HG02759 (cell line): ENCODE results near the gene NSUN2.
"Not testable (repeated sequence)": the region's sequence is repeated elsewhere in the genome, so short reads cannot be mapped to it uniquely, and the experiment has no call there.

Experiments
- ATAC-seq: cut with Tn5 transposase; IDR thresholded peaks from one replicate; pipeline ENCODE4 v1.9.1; 2021; ENCODE audit warnings: mild to moderate bottlenecking, moderate library complexity; ENCODE audit not compliant: unreplicated experiment

The NSUN2 gene

DNA sequence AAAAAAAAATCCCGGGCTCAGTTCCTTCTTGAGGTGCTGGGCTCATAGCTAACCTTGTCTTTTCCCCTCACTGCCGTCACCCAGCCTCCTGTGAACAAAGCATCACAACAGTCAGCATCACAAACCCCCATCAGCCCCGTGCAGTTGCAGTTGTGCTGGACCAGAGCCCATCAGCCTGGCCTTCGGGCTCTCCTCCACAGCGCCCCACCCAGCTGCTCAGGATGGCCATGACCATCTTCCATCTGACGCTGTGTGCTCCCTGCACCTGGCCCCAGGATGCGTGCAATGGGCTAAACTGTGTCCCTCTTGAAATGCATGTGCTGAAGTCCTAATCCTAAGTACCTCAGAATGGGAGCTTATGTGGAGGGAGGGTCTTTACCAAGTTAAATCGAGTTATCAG lies 48.1 kb downstream of the NSUN2 start:
- ATAC-seq = no peak

DNA sequence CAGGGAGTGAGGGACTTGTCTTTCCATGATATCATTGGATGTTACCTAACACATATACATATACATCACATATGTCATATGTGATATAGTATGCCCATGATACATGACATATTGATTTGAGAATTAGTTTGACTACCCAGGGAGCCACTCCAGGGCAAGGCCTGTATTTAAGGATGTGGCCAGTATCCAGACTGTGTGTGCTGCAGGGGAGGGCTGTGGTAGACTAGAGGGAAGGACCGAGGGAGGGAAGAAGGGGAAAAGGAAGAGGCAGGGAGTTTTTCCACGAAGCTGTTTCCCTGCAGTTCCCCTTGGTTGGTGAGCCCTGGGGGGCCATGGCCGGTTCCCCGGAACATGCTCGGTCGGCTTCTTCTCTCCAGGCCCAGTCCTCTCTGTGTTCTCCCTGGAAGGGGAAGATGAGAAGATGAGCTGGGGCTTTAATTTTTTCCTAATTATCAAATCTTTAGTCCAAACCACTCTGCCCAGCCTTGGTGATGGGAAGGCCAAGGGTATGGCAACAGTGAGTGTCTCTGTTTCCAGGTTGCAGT lies 48.7 kb downstream of the NSUN2 start:
- ATAC-seq = no peak

DNA sequence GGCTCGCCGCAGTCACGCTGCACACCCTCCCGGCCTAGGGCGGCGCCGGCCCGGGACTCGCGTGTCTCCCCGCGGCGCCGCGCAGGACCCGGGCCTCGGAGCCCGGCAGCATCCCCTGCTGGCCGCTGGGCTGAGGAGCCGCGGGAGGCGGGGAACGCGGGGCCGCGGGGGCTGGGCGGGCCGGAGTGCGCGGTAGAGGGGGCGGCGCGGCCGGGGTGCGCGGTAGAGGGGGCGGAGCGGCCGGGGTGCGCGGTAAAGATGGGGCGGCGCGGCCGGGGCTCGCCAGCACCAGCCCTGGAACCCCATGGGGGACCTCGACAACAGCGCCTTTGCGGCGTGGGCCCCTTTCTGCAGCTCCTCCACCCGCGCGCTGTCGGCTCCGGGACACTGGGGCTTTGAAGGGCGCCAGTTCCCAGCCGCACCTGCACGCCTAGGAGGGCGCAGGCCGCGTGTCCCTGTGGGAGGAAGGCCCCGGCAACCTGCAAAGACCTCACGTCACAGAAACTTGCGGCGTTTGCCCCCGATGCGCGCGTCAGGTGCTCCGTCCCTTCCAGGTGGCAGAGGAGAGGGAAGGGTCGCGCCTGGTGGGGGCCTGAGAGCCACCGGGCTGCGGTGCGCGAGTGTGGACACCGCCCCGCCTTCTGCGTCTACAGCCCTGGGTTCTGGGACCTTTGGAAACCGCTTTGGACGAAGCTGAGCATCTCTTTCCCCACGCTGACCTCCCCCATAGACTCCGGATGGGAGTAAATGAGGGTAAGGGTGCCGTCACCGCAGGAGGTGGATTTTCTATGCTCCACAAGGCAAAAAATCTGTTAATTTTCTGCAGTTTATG lies 49.6 kb downstream of the NSUN2 start:
- ATAC-seq = peak; percentile 60

DNA sequence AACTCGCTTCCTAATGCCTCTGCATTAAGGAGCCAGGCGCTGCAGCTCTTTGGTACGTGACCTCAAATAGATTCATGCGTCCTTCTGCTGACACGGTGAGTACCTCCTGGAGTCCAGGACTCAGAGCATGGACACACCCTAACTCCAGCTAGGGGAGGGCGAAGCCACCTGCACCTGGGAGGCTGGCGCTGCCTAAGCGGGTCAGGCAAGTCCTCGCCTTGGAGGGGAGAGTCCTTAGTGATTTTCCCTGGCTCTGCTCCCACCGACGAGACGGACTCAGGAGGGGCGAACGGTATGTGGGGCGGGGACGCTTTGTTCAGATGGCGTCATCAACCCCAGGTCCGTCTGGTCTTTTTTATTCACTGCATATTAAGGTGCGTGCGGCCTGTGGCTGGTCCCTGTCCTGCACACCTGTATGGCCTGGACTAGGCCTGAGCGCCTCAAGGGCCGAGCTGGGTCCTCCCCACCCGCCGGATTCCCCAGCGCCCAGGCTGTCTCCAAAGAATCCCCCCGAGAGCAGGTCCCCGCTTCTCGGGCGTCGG lies 50.3 kb downstream of the NSUN2 start:
- ATAC-seq = no peak

DNA sequence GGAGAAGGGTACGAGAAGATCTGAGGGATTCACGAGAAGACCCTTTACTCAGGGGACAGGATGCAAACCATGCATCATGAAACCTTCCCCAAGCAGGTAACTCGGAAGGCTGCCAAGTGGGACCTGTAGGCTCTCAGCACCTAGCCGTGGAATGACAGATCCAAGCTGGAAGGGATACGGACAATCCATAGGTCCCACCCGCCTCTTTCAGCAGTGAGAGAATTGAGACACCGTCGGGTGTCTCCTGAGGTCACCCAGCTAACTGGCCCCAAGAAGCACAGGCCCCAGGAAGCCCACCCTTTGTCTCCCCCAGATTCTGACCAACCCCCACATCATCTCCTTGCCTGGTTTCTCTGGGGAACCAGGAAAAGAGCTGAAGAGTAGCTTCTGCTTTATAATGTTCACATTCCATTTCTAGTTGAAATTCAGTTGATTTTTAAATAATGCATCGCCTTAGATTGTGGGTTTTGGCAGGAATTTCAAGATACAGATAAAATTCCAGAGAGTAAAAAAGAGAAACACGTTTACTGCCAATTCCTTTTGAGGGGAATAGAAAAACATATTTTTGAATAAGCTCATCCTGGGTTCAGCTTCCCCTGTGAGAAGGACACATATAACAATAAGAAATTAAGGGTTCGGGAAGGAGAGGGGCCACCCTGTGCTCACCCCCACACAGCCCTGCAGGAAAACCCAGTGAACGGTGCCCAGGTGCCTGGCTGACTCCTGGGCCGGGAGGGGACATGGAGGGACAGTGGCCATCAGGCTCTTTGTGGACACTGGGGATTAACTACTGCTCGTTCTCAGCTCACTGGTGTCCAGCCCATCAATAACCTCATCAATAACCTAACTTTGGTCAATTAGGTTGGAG lies 51.1 kb downstream of the NSUN2 start:
- no peak for ATAC-seq

DNA sequence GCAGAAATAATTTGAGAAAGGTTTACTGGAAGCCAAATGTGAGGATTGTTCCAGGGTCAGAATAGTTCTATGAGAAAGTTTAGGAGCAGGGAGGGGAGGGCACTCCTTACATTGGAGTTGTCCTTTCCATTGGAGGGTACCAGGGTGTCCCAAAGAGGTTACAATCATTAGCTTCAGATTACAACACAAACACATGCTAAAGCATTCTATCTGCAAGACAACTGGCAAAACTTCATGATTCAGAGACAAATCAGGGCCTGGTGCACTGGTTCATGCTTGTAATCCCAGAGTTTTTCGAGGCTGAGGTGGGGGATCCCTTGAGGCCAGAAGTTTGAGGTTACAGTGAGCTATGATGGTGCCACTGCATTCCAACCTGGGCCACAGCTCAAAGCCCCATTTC lies 51.8 kb downstream of the NSUN2 start:
- ATAC-seq = no peak

DNA sequence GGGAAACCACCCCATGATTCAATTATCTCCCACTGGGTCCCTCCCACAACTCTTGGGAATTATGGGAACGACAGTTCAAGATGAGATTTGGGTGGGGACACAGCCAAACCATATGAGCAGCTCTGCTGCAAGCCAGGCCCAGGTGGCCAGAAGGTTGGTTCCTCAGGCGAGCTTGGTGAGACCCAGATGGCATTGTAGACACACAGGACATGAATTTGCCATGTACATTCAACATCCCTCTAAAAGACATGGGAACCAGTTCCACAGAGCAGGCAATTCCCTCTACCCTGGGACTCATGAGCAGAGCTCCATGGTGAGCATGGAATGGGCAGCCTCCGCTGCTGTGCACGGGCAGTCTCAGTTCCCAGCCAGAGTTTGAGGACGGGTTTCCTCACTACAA lies 53.3 kb downstream of the NSUN2 start:
- no peak for ATAC-seq

DNA sequence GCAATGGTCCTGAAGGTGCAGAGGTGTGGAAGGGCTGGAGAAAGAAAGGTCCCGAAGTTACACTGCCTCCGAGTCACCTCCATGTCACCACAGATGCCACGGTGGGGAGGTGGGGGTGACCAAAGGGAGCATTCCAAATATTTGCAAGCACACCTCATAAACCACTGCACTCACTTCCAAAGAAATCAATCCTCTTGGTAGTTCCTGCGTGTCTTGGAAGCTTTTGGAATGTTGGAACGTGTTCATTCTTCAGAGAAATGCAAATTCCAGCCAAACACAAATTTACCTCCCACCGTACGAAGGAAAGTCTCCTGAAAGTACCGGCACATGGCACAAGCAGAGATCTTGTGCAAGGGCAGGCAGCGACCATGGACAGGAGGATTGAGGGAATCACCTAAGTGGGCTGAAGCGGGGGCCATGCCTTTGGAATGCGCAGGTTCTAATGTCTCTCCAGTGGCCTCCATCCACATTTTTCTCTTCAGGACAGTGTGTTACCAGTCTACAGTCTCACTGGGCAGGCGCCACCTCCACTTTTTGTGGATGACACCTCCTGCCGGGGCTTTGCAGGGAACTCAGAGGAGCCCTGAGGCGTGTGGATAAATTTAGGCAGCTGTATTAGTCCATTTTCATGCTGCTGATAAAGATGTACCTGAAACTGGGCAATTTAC lies 54.0 kb downstream of the NSUN2 start:
- ATAC-seq = no peak

DNA sequence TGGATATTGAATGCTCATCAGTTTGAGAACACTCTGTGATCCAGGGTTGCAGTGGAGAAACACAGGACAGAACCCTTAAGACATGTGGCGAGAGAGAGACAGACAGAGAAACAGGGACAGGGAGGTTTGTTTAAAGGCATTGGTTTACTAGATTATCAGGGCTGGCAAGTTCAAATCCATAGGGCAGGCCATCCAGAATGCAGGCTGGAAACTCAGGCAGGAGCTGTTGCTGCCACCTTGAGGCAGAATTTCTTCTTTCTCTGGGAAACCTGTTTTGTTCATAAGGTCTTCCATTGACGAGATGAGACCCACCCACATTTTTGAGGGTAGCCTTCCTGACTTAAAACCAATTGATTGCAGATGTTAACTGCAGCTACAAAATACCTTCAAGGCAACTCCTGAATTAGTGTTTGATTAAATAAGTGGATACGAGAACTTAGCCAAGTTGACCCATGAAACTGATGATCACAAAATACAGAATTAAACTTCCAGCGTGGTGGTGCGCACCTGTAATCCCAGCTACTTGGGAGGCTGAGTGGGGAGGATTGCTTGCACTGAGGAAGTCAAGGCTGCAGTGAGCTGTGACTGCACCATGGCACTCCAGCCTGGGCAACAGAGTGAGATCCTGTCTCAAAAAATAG lies 55.9 kb downstream of the NSUN2 start:
- ATAC-seq = no peak

DNA sequence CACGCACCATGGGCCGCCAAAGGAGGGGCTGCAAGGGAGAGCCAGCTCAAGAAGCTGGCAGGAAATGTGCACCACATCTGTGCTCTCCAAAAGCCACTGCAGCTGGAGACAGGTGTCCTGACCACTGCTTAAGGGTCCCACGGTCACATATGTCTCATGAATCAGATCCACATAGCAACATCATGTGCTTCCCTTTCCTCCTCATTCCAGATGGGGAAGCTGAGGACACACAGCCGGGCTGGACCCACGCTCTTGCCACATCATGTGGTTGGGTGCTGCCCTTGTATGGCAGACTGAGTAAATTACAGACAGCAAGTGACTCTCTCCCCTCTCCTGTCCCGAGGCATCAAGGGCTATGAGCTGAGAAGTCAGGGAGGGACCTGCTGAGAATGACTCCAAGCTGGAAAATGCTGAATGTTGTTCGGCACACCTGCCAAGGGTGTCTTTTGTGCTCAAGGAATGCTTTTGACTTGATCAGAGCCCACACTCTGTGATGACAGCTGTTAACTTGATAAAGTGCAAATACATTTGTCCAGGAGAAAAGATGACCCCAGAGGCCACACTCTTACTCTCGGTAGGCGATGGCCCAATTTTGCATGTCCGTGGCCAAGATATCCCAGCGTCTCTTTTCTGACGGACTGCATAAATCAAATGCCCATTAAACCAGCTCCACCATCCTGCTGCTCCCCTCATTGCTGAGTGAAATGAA lies 58.2 kb downstream of the NSUN2 start:
- ATAC-seq = no peak

DNA sequence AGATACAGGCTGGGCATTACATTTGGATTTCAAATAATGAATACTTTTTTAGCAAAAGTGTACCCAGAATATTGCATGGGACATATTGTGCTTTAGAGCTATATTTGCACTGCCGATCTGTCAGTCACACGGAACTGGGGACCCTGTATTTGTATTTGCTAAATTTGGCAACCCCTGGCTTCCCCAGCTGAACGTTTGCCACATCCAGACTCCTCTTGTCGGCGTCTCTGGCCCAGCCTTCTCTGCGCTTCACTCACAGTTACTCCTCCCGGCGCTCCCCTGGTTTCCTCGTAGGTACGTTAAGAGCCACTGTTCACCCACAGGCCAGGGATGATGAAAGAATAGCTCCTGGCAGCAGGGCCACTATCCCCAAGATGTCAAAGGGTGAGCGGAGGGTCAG lies 58.7 kb downstream of the NSUN2 start:
- no peak for ATAC-seq

DNA sequence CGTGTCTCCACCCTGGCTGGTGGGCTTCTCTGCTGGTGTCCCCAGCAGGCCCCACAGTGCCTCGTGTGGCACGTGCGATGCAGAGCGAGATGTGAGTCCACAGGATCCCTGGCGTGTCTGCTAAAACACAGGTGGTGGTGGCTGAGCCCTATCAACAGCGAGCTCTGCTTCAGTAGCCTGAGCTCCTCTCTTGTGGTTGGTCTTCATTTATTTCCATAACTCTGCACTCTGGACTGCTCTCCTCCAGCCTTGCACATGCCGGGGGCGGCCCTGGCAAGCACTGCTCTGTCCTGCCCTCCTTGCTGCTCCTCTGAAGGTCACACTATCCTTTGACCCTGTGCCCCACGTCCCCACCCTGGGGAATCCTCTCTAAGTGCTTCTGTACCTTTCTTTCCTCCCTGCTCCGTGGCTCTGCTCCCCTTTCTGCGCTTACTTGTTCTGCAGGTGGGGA lies 59.2 kb downstream of the NSUN2 start:
- ATAC-seq = no peak

DNA sequence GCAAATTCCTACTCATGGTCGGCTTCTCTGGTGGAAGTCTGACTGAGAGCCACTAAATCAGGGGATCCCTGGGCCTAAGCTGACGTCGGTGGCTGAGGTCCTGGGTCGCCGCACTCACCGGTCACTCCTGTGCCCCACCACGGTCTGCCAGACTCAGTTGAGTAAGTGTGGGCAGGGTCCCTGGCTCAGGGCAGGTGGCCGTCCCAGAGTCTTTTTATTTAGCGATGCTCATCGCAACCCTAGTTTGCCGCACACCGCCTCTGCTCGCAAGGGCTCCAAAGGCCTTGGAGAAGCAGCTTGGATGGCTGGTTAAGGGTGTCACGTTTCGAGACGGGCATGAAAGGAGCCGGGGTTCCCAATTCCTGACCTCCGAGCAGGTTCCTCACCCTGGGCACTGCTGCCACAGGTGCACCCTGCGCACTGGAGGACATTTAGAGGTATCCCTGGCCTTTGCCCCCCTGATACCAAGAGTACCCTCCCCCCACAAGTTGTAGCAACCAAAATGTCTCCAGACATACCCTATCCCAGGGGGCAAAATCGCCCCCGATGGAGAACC lies 59.9 kb downstream of the NSUN2 start:
- no peak for ATAC-seq

DNA sequence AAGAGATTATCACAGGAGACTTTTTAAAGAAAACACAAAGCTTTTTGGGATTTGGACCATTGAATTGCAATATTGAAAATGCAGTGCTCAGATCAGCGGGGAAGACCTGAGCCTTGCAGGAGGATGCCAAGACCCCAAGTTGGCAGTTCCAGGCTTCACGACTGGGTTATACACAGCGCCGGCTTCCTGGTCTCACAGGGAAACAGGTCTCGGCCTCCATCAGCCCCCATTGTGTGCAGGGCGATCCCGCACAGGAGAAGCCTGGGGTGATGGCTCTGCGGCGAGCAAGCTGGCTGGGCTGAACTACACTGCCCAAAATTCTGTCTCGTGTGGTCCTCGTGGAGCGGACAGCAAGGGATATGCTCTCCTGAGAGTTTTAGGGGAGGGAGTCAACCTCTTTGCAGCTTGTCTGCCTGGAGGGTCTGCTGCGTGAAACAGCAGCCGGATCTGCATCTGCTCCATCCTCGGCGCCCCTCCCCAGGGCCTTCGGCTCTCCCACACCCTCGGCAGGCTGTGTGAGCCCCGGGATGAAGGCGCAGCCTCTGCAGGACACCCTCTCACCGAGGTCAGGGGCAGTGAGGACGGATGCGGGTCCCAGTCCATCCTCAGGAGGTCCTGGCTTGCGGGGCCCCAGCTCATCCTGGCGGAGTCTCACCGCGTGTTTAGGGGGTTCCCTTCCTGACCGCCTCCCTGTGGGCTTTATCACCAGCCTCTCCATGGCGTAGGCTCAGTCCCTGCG lies 60.6 kb downstream of the NSUN2 start:
- no peak for ATAC-seq

DNA sequence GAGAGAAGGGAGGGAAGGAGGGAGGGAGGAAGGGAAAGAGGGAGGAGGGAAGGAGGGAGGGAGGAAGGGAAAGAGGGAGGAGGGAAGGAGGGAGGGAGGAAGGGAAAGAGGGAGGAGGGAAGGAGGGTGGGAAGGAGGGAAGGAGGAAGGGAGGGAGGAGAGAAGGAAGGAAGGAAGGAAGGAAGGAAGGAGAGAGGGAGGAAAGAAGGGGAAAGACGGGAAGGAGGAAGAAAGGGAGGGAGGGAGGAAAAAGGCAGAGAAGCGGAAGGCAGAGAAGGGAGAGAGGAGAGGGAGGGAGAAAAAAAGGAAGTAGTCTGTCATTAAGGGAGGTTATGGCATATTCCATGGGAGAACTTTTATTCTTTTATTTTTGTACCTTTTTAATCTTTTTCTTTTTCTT lies 61.2 kb downstream of the NSUN2 start:
- not testable (repeated sequence) for ATAC-seq

DNA sequence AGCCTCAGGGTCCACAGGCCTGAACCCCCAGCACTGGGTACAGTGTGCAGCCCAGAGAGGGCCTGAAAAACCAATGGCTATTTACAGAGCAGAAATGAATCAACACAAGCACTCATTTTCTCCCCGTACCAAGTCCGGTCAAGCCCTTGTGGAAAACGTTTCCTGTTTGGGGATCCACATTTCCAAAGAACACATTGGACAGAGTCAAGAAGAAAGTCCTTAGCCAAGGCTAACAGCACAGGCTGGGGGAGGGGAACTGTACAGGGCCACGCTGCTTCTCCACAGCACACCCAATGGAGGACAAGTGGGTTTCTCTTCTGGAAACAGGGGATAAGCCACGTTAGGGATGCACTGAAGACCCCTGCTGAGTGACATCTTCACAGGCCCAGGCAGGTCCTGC lies 62.3 kb downstream of the NSUN2 start:
- ATAC-seq = no peak

DNA sequence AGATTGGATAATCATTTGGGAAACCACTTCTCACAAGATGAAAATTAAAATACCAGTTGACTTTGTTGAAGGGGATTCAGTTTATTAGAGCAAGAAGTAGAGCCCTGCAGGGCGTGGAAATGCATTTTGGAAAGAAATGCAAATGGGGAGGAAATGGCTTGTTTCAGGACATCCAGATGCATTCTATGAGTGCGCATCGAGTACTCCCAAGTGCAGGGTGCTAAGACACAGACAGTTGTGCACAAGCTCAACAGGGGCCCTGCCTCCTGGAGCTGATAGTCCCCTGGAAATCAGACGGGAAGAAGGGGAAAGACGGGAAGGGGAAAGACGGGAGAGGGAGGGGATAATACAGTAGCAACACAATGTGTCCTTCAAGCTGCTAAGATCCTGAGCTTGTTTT lies 64.0 kb downstream of the NSUN2 start:
- no peak for ATAC-seq

DNA sequence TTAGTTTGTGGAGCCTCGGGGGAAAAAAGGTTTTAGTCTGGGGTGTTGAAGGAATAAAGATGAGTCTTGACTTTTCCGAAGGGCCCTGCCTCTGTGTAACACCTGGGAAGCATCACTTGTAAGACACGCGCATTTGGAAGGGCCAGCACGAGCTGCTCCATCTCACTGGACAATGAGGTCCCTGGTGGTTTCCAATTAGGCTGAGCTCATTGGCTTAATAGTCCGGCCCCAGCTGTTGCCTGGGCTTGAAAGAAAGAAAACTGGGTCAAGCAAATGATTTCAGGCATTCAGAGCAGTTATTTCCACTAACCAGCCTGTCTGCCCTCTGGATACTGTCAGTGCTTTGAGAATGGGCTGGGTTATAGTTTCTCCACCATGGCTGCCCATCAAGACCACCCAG lies 64.5 kb downstream of the NSUN2 start:
- no peak for ATAC-seq

DNA sequence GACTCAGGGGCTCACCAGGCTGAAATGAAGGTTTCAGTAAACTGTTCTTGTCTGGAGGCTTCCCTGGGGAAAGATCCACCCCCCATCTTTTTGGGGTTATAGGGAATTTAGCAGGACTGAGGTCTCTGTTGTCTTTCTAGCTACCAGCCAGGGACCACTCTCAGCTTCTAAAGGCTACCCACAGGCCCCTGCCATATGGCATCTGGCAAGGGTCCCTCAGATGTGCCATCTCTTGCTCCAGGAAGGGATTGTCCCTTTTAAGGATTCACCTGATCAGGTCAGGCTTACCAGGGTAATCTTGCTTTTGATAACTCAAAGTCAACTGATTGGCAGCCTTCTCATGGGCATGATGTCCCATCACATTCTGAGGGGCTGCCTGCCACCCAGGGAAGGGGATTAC lies 65.0 kb downstream of the NSUN2 start:
- ATAC-seq = no peak
